HEK293 (cell line): Measurements from ENCODE around the gene CA11.

Experiments
- EGR2 ChIP-seq: fragments of 450-650 bp; formaldehyde crosslinking; IDR thresholded peaks from 2 replicates; pipeline ENCODE4 v1.5.1; 2016; ENCODE audit warnings: low read depth, missing biosample characterization, missing genetic modification characterization
- GLI4 ChIP-seq: fragments of 450-650 bp; formaldehyde crosslinking; IDR thresholded peaks from 2 replicates; pipeline ENCODE4 v1.5.1; 2016; ENCODE audit warnings: missing biosample characterization, missing genetic modification characterization
- GLIS1 ChIP-seq: fragments of 450-650 bp; formaldehyde crosslinking; IDR thresholded peaks from 2 replicates; pipeline ENCODE4 v1.5.1; 2016; ENCODE audit warnings: missing biosample characterization, missing genetic modification characterization
- IKZF3 ChIP-seq: fragments of 450-650 bp; IDR thresholded peaks from 2 replicates; pipeline ENCODE4 v1.5.0; 2018; ENCODE audit warnings: missing biosample characterization, mild to moderate bottlenecking, missing genetic modification characterization, moderate library complexity
- KLF16 ChIP-seq: fragments of 450-650 bp; formaldehyde crosslinking; IDR thresholded peaks from 2 replicates; pipeline ENCODE4 v1.5.1; 2017; ENCODE audit warnings: missing biosample characterization, missing genetic modification characterization
- KLF7 ChIP-seq: fragments of 450-650 bp; formaldehyde crosslinking; IDR thresholded peaks from 2 replicates; pipeline ENCODE4 v1.5.1; 2016; ENCODE audit warnings: missing biosample characterization, missing genetic modification characterization, borderline replicate concordance
- KLF8 ChIP-seq: fragments of 450-650 bp; formaldehyde crosslinking; IDR thresholded peaks from 2 replicates; pipeline ENCODE4 v1.5.1; 2016; ENCODE audit warnings: missing biosample characterization, missing genetic modification characterization
- KLF9 ChIP-seq: fragments of 450-650 bp; formaldehyde crosslinking; IDR thresholded peaks from 2 replicates; pipeline ENCODE4 v1.5.1; 2016; ENCODE audit warnings: missing biosample characterization, missing genetic modification characterization, low read depth
- SP2 ChIP-seq: fragments of 450-650 bp; formaldehyde crosslinking; IDR thresholded peaks from 2 replicates; pipeline ENCODE4 v1.5.1; 2016; ENCODE audit warnings: missing biosample characterization, missing genetic modification characterization
- SP3 ChIP-seq: fragments of 450-650 bp; formaldehyde crosslinking; IDR thresholded peaks from 2 replicates; pipeline ENCODE4 v1.5.1; 2016; ENCODE audit warnings: missing biosample characterization, missing genetic modification characterization
- SP7 ChIP-seq: fragments of 450-650 bp; formaldehyde crosslinking; IDR thresholded peaks from 2 replicates; pipeline ENCODE4 v1.5.1; 2016; ENCODE audit warnings: missing biosample characterization, missing genetic modification characterization
- WT1 ChIP-seq: fragments of 450-650 bp; formaldehyde crosslinking; IDR thresholded peaks from 2 replicates; pipeline ENCODE4 v1.5.1; 2016; ENCODE audit warnings: missing biosample characterization, missing genetic modification characterization
- ZBTB8A ChIP-seq: fragments of 450-650 bp; formaldehyde crosslinking; IDR thresholded peaks from 2 replicates; pipeline ENCODE4 v1.5.1; 2016; ENCODE audit warnings: missing biosample characterization, missing genetic modification characterization
- ZIC2 ChIP-seq: fragments of 450-650 bp; formaldehyde crosslinking; IDR thresholded peaks from 2 replicates; pipeline ENCODE4 v1.5.1; 2016; ENCODE audit warnings: missing biosample characterization, missing genetic modification characterization
- ZNF155 ChIP-seq: fragments of 450-650 bp; formaldehyde crosslinking; IDR thresholded peaks from 2 replicates; pipeline ENCODE4 v1.5.1; 2016; ENCODE audit warnings: missing biosample characterization, missing genetic modification characterization
- ZNF16 ChIP-seq: fragments of 450-650 bp; formaldehyde crosslinking; IDR thresholded peaks from 2 replicates; pipeline ENCODE4 v1.5.1; 2016; ENCODE audit warnings: low read depth, missing biosample characterization, missing genetic modification characterization
- ZNF214 ChIP-seq: fragments of 450-650 bp; formaldehyde crosslinking; IDR thresholded peaks from 2 replicates; pipeline ENCODE4 v1.5.1; 2017; ENCODE audit warnings: missing biosample characterization, mild to moderate bottlenecking, missing genetic modification characterization, borderline replicate concordance
- ZNF394 ChIP-seq: fragments of 450-650 bp; formaldehyde crosslinking; IDR thresholded peaks from 2 replicates; pipeline ENCODE4 v1.5.1; 2016; ENCODE audit warnings: missing biosample characterization, missing genetic modification characterization, mild to moderate bottlenecking, moderate library complexity, borderline replicate concordance
- ZNF76 ChIP-seq: fragments of 450-650 bp; formaldehyde crosslinking; IDR thresholded peaks from 2 replicates; pipeline ENCODE4; 2016; ENCODE audit warnings: low read depth, missing biosample characterization, missing genetic modification characterization, borderline replicate concordance
- ZXDB ChIP-seq: fragments of 450-650 bp; formaldehyde crosslinking; IDR thresholded peaks from 2 replicates; pipeline ENCODE4 v1.5.1; 2016; ENCODE audit warnings: missing biosample characterization, missing genetic modification characterization
- TF ChIP-seq, protein P1 (sequence below): fragments of 450-650 bp; formaldehyde crosslinking; IDR thresholded peaks from 2 replicates; pipeline ENCODE4 v1.5.1; 2016; ENCODE audit warnings: missing biosample characterization, missing genetic modification characterization
- TF ChIP-seq, protein P2 (sequence below): fragments of 450-650 bp; formaldehyde crosslinking; IDR thresholded peaks from 2 replicates; pipeline ENCODE4 v1.5.1; 2017; ENCODE audit warnings: missing biosample characterization, missing genetic modification characterization
- TF ChIP-seq, protein P3 (sequence below): fragments of 450-650 bp; formaldehyde crosslinking; IDR thresholded peaks from 2 replicates; pipeline ENCODE4 v1.5.1; 2017; ENCODE audit warnings: missing biosample characterization, missing genetic modification characterization
- TF ChIP-seq, protein P4 (sequence below): fragments of 450-650 bp; formaldehyde crosslinking; IDR thresholded peaks from 2 replicates; pipeline ENCODE4 v1.5.1; 2016; ENCODE audit warnings: missing biosample characterization, missing genetic modification characterization
- TF ChIP-seq, protein P5 (sequence below): fragments of 450-650 bp; formaldehyde crosslinking; IDR thresholded peaks from 2 replicates; pipeline ENCODE4 v1.5.1; 2016; ENCODE audit warnings: missing biosample characterization, missing genetic modification characterization
- TF ChIP-seq, protein P6 (sequence below): fragments of 450-650 bp; formaldehyde crosslinking; IDR thresholded peaks from 2 replicates; pipeline ENCODE4 v1.5.1; 2016; ENCODE audit warnings: missing biosample characterization, missing genetic modification characterization
- TF ChIP-seq, protein P7 (sequence below): fragments of 450-650 bp; formaldehyde crosslinking; IDR thresholded peaks from 2 replicates; pipeline ENCODE4 v1.5.1; 2016; ENCODE audit warnings: missing biosample characterization, missing genetic modification characterization

CA11 gene

DNA sequence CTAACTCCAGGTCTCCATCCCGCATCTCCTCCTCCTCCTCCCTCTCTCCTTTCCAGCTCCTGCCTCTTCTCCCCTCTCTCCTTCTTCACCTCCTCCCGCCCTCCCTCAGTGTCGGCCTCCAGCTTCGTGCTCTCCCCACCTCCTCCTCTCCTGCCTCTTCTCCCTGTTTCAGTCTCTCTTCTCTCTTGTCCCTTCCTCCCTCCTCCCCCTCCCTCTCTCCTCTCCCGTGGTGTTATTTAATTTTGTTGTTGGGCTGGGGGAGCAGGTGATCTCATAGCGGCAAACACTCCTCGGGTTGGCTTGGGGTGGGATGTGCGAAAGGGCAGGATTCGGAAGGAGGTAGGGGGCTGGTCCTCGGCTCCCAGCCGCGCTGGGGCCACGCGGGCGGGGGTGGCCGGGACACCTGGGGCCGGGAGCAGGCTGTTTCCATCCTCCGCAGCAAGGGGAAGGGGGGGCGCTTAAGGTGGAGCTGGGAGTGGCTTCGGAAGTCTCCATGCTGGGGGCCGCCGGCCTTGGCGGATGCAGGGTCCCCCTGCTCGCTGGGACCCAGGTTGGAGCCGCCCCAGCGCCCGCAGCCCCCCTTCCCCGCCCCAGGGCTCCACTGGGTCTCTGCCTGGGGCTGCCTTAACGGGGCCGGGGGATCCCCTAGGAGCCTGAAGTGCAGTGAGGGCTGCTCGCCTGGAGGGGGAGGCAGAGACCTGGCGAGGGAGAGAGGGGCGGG is at the start of gene CA11 (continued):
- TF ChIP-seq KLF9 (tag by site-specific recombination) (peak; percentile 70), SP2 (tag by site-specific recombination) (peak; percentile 75), SP3 (peak; percentile 74), ZNF155 (no peak), GLI4 (peak; percentile 5; the same call in 1 of the 2 replicates), IKZF3 (peak; percentile 55; the same call in 1 of the 2 replicates), WT1 (tag by site-specific recombination) (peak; percentile 75), ZBTB8A (peak; percentile 73), SP7 (tag by site-specific recombination) (peak; percentile 74), KLF7 (tag by site-specific recombination) (peak; percentile 34; the same call in 1 of the 2 replicates), ZNF16 (tag by site-specific recombination) (peak; percentile 46; the same call in 1 of the 2 replicates), KLF16 (tag by site-specific recombination) (peak; percentile 86), ZNF214 (tag by site-specific recombination) (no peak), EGR2 (peak; percentile 99), ZNF394 (tag by site-specific recombination) (peak; percentile 31; the same call in 1 of the 2 replicates), KLF8 (tag by site-specific recombination) (peak; percentile 82), ZIC2 (peak; percentile 96), ZNF76 (tag by site-specific recombination) (peak; percentile 57; the same call in 1 of the 2 replicates), ZXDB (tag by site-specific recombination) (peak; percentile 80), GLIS1 (peak; percentile 98)
- TF ChIP-seq, protein P1, sequence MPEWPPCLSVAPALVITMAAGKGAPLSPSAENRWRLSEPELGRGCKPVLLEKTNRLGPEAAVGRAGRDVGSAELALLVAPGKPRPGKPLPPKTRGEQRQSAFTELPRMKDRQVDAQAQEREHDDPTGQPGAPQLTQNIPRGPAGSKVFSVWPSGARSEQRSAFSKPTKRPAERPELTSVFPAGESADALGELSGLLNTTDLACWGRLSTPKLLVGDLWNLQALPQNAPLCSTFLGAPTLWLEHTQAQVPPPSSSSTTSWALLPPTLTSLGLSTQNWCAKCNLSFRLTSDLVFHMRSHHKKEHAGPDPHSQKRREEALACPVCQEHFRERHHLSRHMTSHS (tag by site-specific recombination) = peak; percentile 0; the same call in 1 of the 2 replicates
- TF ChIP-seq, protein P2, sequence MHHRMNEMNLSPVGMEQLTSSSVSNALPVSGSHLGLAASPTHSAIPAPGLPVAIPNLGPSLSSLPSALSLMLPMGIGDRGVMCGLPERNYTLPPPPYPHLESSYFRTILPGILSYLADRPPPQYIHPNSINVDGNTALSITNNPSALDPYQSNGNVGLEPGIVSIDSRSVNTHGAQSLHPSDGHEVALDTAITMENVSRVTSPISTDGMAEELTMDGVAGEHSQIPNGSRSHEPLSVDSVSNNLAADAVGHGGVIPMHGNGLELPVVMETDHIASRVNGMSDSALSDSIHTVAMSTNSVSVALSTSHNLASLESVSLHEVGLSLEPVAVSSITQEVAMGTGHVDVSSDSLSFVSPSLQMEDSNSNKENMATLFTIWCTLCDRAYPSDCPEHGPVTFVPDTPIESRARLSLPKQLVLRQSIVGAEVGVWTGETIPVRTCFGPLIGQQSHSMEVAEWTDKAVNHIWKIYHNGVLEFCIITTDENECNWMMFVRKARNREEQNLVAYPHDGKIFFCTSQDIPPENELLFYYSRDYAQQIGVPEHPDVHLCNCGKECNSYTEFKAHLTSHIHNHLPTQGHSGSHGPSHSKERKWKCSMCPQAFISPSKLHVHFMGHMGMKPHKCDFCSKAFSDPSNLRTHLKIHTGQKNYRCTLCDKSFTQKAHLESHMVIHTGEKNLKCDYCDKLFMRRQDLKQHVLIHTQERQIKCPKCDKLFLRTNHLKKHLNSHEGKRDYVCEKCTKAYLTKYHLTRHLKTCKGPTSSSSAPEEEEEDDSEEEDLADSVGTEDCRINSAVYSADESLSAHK = peak; percentile 61
- TF ChIP-seq, protein P3, sequence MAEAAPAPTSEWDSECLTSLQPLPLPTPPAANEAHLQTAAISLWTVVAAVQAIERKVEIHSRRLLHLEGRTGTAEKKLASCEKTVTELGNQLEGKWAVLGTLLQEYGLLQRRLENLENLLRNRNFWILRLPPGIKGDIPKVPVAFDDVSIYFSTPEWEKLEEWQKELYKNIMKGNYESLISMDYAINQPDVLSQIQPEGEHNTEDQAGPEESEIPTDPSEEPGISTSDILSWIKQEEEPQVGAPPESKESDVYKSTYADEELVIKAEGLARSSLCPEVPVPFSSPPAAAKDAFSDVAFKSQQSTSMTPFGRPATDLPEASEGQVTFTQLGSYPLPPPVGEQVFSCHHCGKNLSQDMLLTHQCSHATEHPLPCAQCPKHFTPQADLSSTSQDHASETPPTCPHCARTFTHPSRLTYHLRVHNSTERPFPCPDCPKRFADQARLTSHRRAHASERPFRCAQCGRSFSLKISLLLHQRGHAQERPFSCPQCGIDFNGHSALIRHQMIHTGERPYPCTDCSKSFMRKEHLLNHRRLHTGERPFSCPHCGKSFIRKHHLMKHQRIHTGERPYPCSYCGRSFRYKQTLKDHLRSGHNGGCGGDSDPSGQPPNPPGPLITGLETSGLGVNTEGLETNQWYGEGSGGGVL (tag by site-specific recombination) = peak; percentile 100
- TF ChIP-seq, protein P4, sequence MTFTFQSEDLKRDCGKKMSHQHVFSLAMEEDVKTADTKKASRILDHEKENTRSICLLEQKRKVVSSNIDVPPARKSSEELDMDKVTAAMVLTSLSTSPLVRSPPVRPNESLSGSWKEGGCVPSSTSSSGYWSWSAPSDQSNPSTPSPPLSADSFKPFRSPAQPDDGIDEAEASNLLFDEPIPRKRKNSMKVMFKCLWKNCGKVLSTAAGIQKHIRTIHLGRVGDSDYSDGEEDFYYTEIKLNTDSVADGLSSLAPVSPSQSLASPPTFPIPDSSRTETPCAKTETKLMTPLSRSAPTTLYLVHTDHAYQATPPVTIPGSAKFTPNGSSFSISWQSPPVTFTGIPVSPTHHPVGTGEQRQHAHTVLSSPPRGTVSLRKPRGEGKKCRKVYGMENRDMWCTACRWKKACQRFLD (tag by site-specific recombination) = no peak
- TF ChIP-seq, protein P5, sequence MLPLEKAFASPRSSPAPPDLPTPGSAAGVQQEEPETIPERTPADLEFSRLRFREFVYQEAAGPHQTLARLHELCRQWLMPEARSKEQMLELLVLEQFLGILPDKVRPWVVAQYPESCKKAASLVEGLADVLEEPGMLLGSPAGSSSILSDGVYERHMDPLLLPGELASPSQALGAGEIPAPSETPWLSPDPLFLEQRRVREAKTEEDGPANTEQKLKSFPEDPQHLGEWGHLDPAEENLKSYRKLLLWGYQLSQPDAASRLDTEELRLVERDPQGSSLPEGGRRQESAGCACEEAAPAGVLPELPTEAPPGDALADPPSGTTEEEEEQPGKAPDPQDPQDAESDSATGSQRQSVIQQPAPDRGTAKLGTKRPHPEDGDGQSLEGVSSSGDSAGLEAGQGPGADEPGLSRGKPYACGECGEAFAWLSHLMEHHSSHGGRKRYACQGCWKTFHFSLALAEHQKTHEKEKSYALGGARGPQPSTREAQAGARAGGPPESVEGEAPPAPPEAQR (tag by site-specific recombination) = 0 out of 2 replicates have a peak, but pooled peaks have one; percentile 13
- TF ChIP-seq, protein P6, sequence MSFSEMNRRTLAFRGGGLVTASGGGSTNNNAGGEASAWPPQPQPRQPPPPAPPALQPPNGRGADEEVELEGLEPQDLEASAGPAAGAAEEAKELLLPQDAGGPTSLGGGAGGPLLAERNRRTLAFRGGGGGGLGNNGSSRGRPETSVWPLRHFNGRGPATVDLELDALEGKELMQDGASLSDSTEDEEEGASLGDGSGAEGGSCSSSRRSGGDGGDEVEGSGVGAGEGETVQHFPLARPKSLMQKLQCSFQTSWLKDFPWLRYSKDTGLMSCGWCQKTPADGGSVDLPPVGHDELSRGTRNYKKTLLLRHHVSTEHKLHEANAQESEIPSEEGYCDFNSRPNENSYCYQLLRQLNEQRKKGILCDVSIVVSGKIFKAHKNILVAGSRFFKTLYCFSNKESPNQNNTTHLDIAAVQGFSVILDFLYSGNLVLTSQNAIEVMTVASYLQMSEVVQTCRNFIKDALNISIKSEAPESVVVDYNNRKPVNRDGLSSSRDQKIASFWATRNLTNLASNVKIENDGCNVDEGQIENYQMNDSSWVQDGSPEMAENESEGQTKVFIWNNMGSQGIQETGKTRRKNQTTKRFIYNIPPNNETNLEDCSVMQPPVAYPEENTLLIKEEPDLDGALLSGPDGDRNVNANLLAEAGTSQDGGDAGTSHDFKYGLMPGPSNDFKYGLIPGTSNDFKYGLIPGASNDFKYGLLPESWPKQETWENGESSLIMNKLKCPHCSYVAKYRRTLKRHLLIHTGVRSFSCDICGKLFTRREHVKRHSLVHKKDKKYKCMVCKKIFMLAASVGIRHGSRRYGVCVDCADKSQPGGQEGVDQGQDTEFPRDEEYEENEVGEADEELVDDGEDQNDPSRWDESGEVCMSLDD (tag by site-specific recombination) = peak; percentile 88
- TF ChIP-seq, protein P7, sequence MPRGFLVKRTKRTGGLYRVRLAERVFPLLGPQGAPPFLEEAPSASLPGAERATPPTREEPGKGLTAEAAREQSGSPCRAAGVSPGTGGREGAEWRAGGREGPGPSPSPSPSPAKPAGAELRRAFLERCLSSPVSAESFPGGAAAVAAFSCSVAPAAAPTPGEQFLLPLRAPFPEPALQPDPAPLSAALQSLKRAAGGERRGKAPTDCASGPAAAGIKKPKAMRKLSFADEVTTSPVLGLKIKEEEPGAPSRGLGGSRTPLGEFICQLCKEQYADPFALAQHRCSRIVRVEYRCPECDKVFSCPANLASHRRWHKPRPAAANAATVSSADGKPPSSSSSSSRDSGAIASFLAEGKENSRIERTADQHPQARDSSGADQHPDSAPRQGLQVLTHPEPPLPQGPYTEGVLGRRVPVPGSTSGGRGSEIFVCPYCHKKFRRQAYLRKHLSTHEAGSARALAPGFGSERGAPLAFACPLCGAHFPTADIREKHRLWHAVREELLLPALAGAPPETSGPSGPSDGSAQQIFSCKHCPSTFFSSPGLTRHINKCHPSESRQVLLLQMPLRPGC = 0 out of 2 replicates have a peak, but pooled peaks have one; percentile 38
